ENCODE data around the gene CDC25A.

GRCh38 chr3:48187301-48187578 lies 977 bp downstream of the CDC25A start:
- TF ChIP-seq CTCF (IDR thresholded peaks at IDR 0.05) (no peak), POLR2A (IDR thresholded peaks at IDR 0.05) (no peak), EP300 (IDR thresholded peaks at IDR 0.05; ENCODE audit: low read depth) (no peak)
